SK-N-SH treated with all-trans-retinoic acid at 6 μM for 48 hours (cell line): ENCODE measurements around the gene ASCC3.

Experiments
- ARNTL ChIP-seq: fragments of 450-650 bp; formaldehyde crosslinking; IDR thresholded peaks from 2 replicates; pipeline ENCODE4 v1.5.0; 2020; ENCODE audit warnings: low read depth, mild to moderate bottlenecking, moderate library complexity, borderline replicate concordance
- CREB5 ChIP-seq: fragments of 250-450 bp; sonication (Bioruptor Pico); IDR thresholded peaks from 2 replicates; pipeline ENCODE4 v1.5.1; 2020; ENCODE audit warnings: low read depth, mild to moderate bottlenecking, moderate library complexity
- ESRRG ChIP-seq: fragments of 250-450 bp; sonication (Bioruptor Pico); IDR thresholded peaks from 2 replicates; pipeline ENCODE4 v1.6.1; 2021; ENCODE audit warnings: mild to moderate bottlenecking
- GLIS3 ChIP-seq: fragments of 250-450 bp; sonication (Bioruptor Pico); IDR thresholded peaks from 2 replicates; pipeline ENCODE4 v1.5.0; 2020; ENCODE audit warnings: mild to moderate bottlenecking, moderate library complexity
- OSR1 ChIP-seq: fragments of 250-450 bp; sonication (Bioruptor Pico); IDR thresholded peaks from 2 replicates; pipeline ENCODE4 v1.8.0; 2022; ENCODE audit warnings: moderate library complexity, mild to moderate bottlenecking, inconsistent platforms
- PATZ1 ChIP-seq: fragments of 250-450 bp; sonication (Bioruptor Pico); IDR thresholded peaks from 2 replicates; pipeline ENCODE4 v1.8.0; 2020; ENCODE audit warnings: mild to moderate bottlenecking, moderate library complexity, borderline replicate concordance
- PPARA ChIP-seq: fragments of 250-450 bp; sonication (Bioruptor Pico); IDR thresholded peaks from 2 replicates; pipeline ENCODE4 v1.5.0; 2020; ENCODE audit warnings: mild to moderate bottlenecking, borderline replicate concordance
- RARB ChIP-seq: fragments of 250-450 bp; sonication (Bioruptor Pico); IDR thresholded peaks from 2 replicates; pipeline ENCODE4 v1.8.0; 2021; ENCODE audit warnings: mild to moderate bottlenecking, moderate library complexity
- SNAI2 ChIP-seq: fragments of 250-450 bp; sonication (Bioruptor Pico); IDR thresholded peaks from 2 replicates; pipeline ENCODE4 v1.5.0; 2020; ENCODE audit warnings: mild to moderate bottlenecking, moderate library complexity
- TCF4 ChIP-seq: fragments of 250-450 bp; sonication (Bioruptor Pico); IDR thresholded peaks from 2 replicates; pipeline ENCODE4 v1.8.0; 2021; ENCODE audit warnings: mild to moderate bottlenecking, moderate library complexity, borderline replicate concordance
- TSHZ2 ChIP-seq: fragments of 250-450 bp; sonication (Bioruptor Pico); IDR thresholded peaks from 2 replicates; pipeline ENCODE4 v1.5.0; 2020; ENCODE audit warnings: mild to moderate bottlenecking, moderate library complexity
- ZC3H10 ChIP-seq: fragments of 250-450 bp; sonication (Bioruptor Pico); IDR thresholded peaks from 2 replicates; pipeline ENCODE4 v1.5.1; 2021; ENCODE audit warnings: mild to moderate bottlenecking, moderate library complexity
- ZFP3 ChIP-seq: fragments of 250-450 bp; sonication (Bioruptor Pico); IDR thresholded peaks from 2 replicates; pipeline ENCODE4 v1.5.0; 2020; ENCODE audit warnings: mild to moderate bottlenecking, moderate library complexity
- ZNF565 ChIP-seq: fragments of 450-650 bp; formaldehyde crosslinking; conservative IDR thresholded peaks from 2 replicates; pipeline ENCODE4 v1.5.0; 2020; ENCODE audit warnings: low read depth, mild to moderate bottlenecking, moderate library complexity

GRCh38 chr6:100753421-100753820 lies 127.7 kb downstream of the ASCC3 start:
- TF ChIP-seq ZNF565 (CRISPR knock-in tag) (no peak), TSHZ2 (no peak), CREB5 (CRISPR knock-in tag) (no peak), ZFP3 (CRISPR knock-in tag) (no peak), PATZ1 (no peak), RARB (CRISPR knock-in tag) (no peak), TCF4 (CRISPR knock-in tag) (no peak), ARNTL (CRISPR knock-in tag) (no peak), SNAI2 (CRISPR knock-in tag) (no peak), OSR1 (CRISPR knock-in tag) (no peak), PPARA (no peak), ESRRG (CRISPR knock-in tag) (no peak), GLIS3 (CRISPR knock-in tag) (no peak), ZC3H10 (CRISPR knock-in tag) (no peak)
